GM21381 (cell line): Measurements from ENCODE around the gene CLEC4E.
"Not testable (repeated sequence)": the region's sequence is repeated elsewhere in the genome, so short reads cannot be mapped to it uniquely, and the experiment has no call there.

Experiments used
- ATAC-seq: cut with Tn5 transposase; IDR thresholded peaks from one replicate; pipeline ENCODE4 v1.9.1; 2021; ENCODE audit warnings: mild to moderate bottlenecking, moderate library complexity; ENCODE audit not compliant: unreplicated experiment

Gene CLEC4E

GRCh38 chr12:8540831-8541230 lies at the start of gene CLEC4E:
Gene CLEC4E (minus strand): TSS chr12:8540905. CDS start chr12:8540797, 108 bp downstream.
- not testable (repeated sequence) for ATAC-seq

GRCh38 chr12:8589679-8590078 lies 49.0 kb upstream of the CLEC4E start:
- ATAC-seq, result no peak

DNA sequence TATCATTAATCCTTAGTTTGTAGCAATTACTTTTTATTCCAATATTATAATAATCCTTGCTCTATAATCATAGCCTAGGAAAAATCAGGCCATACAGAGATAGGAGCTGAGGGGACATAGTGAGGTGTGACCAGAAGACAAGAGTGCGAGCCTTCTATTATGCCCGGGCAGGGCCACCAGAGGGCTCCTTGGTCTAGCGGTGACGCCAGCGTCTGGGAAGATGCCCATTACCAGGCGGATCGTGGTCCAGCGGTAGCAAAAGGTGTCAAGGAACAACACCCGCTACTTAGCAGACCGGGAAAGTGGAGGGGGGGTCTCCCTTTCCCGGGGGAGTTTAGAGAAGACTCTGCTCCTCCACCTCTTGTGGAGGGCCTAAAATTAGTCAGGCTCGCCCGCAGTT lies 43.8 kb upstream of the CLEC4E start:
- not testable (repeated sequence) for ATAC-seq

DNA sequence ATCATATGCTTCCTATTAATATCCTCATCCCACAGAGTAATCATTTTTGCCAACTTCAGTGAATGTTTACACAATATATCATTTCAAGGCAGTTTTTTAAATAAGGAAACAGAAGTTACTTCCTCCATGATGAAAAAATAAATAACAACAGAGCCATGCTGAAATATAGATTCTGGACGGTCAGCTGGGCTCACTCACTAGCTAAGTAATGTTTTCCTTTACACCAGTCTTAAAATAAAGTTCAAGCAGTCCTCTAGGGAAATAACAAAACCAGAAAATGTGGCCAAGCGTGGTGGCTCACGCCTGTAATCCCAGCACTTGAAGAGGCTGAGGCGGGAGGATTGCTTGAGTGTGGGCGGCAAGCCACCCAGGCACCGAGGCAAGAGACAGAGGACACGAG lies 43.3 kb upstream of the CLEC4E start:
- ATAC-seq, result no peak

DNA sequence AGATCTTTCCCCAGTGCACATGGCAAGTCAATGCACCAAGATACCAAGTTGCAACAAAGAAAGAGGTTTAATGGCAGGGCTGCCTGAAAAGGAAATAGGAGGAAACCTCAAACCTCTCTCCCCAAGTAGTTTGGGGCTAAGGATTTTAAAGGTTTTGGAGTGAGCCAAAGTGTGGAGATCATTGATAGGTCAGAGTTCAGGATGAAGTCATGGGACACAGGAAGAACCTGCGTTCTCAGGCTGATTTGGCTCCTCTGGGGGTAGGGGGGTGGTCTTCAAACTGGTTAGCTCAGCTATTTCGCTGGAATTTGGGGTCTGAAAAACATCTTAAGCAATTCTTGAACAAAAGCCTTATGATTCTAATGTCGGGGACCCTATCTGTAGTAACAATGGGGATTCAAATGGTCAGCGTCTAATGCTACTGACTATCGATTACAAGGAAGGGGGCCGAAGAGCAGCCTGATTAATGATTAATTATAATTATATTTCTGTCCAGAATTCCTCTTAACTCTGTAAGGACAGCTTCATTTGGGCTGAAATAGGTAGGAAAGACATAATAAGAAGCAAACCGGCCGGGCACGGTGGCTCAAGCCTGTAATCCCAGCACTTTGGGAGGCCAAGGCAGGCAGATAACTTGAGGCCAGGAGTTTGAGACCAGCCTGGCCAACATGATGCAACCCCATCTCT lies 40.5 kb upstream of the CLEC4E start:
- no peak for ATAC-seq

DNA sequence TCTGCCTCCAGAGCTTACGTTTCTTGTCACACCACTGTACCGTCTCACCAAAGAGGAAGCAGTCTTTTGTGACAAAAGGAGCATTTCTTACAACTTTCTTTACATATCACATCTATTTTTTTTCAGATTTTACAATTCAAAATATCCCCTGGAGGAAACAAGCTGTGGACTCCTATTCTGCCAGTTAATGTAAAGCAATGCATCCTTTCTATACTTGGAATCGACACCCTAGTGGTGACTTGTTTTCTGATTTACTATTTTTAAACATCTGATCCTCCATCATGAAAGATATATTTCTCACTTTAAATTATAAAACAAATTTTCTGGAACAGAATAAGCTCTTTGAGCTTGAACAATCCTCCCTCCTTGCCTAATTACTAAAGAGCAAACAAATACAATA lies 37.2 kb upstream of the CLEC4E start:
- no peak for ATAC-seq

DNA sequence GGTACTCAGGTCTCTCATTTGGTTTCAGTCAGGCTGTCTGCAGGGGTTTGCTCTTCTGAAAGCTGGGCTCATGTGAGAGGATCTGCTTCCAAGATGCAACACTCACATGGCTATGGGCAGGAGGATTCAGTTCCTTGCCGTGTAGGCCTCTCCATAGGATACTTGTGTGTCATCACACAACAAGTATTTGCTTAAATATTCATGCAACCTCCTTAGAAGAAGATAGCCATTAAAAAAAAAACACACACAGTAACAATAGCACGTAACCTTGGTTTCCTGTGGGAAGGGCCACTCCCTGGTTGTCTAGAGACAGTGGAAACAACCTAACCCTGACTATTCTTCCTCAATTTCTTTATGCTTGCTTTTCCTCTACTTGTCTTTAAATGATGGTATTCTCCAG lies 31.8 kb upstream of the CLEC4E start:
- no peak for ATAC-seq

GRCh38 chr12:8566525-8566924 lies 25.8 kb upstream of the CLEC4E start:
- no peak for ATAC-seq

DNA sequence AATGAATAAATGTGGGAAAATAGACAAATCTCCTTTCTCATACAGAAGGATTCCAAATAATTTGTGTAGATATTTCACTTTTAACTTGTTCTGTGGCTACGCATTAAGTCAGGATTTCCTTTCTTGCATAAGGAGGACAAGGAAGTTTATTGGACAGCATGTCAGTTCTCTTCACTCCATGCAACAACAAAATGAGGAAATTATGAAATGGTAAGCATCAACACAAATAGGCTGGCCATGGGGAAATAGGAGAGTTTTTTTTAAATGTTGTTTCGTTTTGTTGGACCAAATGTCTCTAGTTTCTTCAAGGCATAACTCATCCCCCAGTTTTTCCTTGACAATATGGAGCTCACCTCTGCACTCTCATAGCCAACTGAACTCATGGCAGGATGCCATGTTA lies 25.3 kb upstream of the CLEC4E start:
- ATAC-seq, result not testable (repeated sequence)

DNA sequence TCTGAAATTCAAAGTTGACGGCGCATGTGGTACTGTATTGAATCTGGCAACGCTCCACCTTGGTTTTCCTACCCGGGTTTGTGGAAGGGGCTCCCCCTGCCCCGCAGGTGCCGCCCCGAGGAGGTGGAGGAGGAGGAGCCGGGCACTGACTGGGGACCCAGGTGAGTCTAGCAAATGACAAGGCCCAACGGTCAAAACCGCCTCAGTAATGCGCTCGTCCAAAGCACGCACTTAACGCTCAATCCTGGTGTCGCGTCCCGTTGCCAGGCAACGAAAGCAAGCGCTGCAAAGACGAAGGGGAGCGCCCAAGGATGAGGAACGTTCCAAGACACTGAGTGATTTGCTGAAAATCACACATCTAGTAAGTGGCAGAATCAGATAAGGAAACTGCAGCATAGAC lies 24.0 kb upstream of the CLEC4E start:
- ATAC-seq, result no peak

- ATAC-seq, result no peak
Measured at GRCh38 chr12:8563356-8563755, 22.7 kb upstream of the CLEC4E start.

- no peak for ATAC-seq
Measured at GRCh38 chr12:8562310-8562709, 21.6 kb upstream of the CLEC4E start.

- no peak for ATAC-seq
Measured at GRCh38 chr12:8561011-8561410, 20.3 kb upstream of the CLEC4E start.

DNA sequence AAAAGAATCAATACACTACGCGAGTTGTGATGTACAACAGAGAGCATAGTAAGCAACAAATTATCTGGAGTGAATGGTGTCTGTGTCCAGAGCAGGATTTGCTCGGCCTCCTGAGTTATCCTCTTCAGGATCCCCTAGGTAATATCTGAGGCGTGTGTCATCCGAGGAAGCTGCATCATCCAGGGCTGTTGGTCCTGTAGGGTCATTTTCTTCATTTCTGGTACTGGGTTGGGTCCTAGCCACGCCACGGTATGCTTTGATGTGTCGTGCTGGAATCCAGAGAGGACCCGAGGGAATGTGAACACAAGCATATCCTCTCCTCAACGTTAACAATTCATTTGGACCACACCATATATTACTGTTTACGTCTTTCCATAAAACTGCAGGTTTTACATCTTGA lies 19.0 kb upstream of the CLEC4E start:
- no peak for ATAC-seq

DNA sequence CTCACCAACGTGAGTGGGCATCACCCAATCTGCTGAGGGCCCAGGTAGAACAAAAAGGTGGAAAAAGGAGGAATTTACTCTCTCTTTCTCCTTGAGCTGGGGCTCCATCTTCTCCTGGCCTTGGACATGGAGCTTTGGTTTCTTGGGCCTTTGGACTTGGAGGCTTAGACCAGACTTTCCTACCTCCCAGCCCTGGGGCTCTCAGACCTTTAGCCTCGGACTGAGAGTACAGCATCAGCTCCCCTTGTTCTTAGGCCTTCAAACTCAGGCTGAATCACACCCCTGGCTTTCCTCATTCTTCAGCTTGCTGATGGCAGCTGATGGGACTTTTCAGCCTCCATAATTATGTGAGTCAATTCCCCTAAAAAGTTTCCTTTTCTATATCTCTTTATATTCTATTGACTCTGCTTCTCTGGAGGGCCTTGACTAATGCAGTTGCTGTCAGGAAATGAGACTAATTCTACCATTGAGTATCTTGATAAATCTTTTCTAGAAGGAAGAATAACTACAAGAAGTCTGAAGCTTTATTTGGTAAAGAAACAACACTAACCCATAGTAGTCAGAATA lies 15.9 kb upstream of the CLEC4E start:
- ATAC-seq, result no peak

- no peak for ATAC-seq
Measured at GRCh38 chr12:8554451-8555195, 13.9 kb upstream of the CLEC4E start.

DNA sequence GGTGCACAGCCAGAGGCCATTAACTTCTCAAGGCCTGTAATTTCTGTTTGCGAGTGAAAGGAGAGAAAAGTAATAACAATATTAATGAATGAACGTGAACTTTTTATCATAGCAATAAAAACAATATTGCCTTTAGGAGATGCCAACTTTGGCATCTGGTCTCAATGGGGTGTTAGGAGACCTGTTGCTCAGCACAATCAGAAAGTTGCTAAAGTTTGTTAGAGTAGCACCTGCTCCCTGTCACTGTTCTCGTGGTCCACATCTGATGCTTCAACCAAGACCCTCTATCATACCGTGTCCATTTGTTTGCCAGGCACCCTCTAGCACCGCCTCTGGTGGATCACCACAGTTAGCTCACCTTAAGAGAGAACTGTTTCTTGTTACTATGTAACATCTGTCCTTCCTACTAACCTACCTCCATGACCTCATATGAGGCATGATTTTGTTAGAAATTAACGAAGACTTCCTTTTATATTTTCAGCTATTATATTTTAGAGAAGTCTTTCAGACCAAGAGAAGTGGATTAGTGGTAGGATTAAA lies 12.5 kb upstream of the CLEC4E start:
- ATAC-seq, result no peak

DNA sequence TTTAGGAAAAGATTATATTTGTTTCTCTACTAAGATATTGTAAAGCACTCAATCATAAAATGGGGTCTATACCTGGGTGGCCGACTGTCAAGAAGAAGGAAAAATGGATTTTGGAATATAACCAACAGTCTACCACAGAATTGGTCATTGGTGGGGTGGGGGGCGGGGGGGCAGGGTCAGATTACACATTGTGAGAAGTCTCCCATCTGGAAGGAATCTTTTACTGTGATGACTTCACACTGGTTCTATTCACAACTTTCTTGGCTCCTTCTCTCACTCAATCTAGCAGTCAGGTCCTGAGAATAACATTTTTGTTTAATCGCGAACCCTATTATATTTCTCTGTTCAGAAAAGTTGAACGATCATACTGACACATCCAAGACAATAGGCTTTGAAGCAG lies 8.7 kb upstream of the CLEC4E start:
- no peak for ATAC-seq

- ATAC-seq, result no peak
Measured at GRCh38 chr12:8548192-8548591, 7.5 kb upstream of the CLEC4E start.

DNA sequence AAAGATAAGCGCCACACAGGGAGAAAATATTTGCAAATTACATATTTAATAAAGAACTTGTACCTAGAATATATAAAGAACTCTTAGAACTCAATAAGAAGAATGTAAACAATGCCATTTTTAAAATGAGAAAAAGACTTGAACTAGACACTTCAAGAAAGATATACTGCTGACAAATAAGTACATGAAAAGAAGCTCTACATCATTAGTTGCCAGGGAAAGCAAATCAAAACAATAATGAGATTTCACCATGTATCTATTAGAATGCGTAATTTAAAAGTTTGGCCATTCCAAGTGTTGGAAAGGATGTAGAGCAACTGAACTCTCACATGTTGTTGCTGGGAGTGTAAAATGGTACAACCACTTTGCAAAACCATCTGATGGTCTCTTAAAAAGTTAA lies 6.9 kb upstream of the CLEC4E start:
- ATAC-seq, result no peak

GRCh38 chr12:8546591-8546990 lies 5.9 kb upstream of the CLEC4E start:
- ATAC-seq, result no peak

- ATAC-seq, result no peak
Measured at GRCh38 chr12:8544295-8544694, 3.6 kb upstream of the CLEC4E start.
